Measurements from ENCODE around the gene C16orf74.

Gene C16orf74

GRCh38 chr16:85749771-85750145, 1.1 kb downstream of the C16orf74 start:
- no peak overlapping the region for H3K4me2 ChIP-seq (ENCODE audit: low read depth, low read length)
- TF ChIP-seq EZH2phosphoT487 (IDR thresholded peaks at IDR 0.05; ENCODE audit: low read length) (no peak), CTCF (IDR thresholded peaks at IDR 0.05; ENCODE audit: low read length) (no peak), EZH2 (optimal IDR thresholded peaks at IDR 0.05; ENCODE audit: low read depth, low read length) (no peak)
- H3K4me1 ChIP-seq (ENCODE audit: low read length) = 0 out of 2 replicates have a peak, but pooled peaks cover 4% of the 10 kb centered on the region
- H3K9me2 ChIP-seq (replicated peaks; ENCODE audit: insufficient read depth, low read length) = no peaks in the 10 kb centered on the region
- no peak for DNase-seq
- H3F3A ChIP-seq (ENCODE audit: insufficient read depth, low read length) = no peaks in the 10 kb centered on the region
- H4K20me1 ChIP-seq (ENCODE audit: insufficient read depth, low read length) = no peaks in the 10 kb centered on the region
- H3K9me3 ChIP-seq (replicated peaks; ENCODE audit: insufficient read depth, low read length) = no peaks in the 10 kb centered on the region
- no peak overlapping the region for H3K4me3 ChIP-seq (ENCODE audit: low read length)
- H3K27ac ChIP-seq (ENCODE audit: low read length) = no peak overlapping the region
- no peaks in the 10 kb centered on the region for H3K79me2 ChIP-seq (ENCODE audit: low read length)
- H3K9ac ChIP-seq (ENCODE audit: low read length) = no peak overlapping the region
- H3K27me3 ChIP-seq (replicated peaks; ENCODE audit: insufficient read depth, low read length) = peaks cover 31% of the 10 kb centered on the region
- H3K36me3 ChIP-seq (replicated peaks; ENCODE audit: insufficient read depth, low read length) = no peaks in the 10 kb centered on the region
- no peak overlapping the region for H2AFZ ChIP-seq (ENCODE audit: low read length)

- H3F3A ChIP-seq (ENCODE audit: insufficient read depth, low read length) = no peaks in the 10 kb centered on the region
- H3K79me2 ChIP-seq (ENCODE audit: low read length) = no peaks in the 10 kb centered on the region
- TF ChIP-seq EZH2phosphoT487 (IDR thresholded peaks at IDR 0.05; ENCODE audit: low read length) (no peak), EZH2 (optimal IDR thresholded peaks at IDR 0.05; ENCODE audit: low read depth, low read length) (no peak), CTCF (IDR thresholded peaks at IDR 0.05; ENCODE audit: low read length) (no peak)
- no peak overlapping the region for H3K9ac ChIP-seq (ENCODE audit: low read length)
- H3K27ac ChIP-seq (ENCODE audit: low read length) = no peak overlapping the region
- H3K9me3 ChIP-seq (replicated peaks; ENCODE audit: insufficient read depth, low read length) = no peaks in the 10 kb centered on the region
- H3K27me3 ChIP-seq (replicated peaks; ENCODE audit: insufficient read depth, low read length) = peaks cover 4% of the 10 kb centered on the region; the same call in 1 of the 2 replicates
- H3K36me3 ChIP-seq (replicated peaks; ENCODE audit: insufficient read depth, low read length) = no peaks in the 10 kb centered on the region
- H4K20me1 ChIP-seq (ENCODE audit: insufficient read depth, low read length) = no peaks in the 10 kb centered on the region
- H2AFZ ChIP-seq (ENCODE audit: low read length) = no peak overlapping the region
- H3K4me3 ChIP-seq (ENCODE audit: low read length) = no peak overlapping the region
- 0 out of 2 replicates have a peak, but pooled peaks cover 4% of the 10 kb centered on the region for H3K4me1 ChIP-seq (ENCODE audit: low read length)
- no peak overlapping the region; the same call in 1 of the 2 replicates for H3K4me2 ChIP-seq (ENCODE audit: low read depth, low read length)
- DNase-seq = no peak
- H3K9me2 ChIP-seq (replicated peaks; ENCODE audit: insufficient read depth, low read length) = no peaks in the 10 kb centered on the region
Measured at GRCh38 chr16:85746460-85747215, 4.3 kb downstream of the C16orf74 start.

GRCh38 chr16:85738923-85739715, 11.8 kb downstream of the C16orf74 start:
- Histone ChIP-seq H3K4me2 (ENCODE audit: low read depth, low read length) (no peak overlapping the region), H3K79me2 (ENCODE audit: low read length) (no peaks in the 10 kb centered on the region), H3K4me1 (ENCODE audit: low read length) (no peaks in the 10 kb centered on the region), H3K9me3 (replicated peaks; ENCODE audit: insufficient read depth, low read length) (no peaks in the 10 kb centered on the region), H3K4me3 (ENCODE audit: low read length) (no peak overlapping the region), H3K36me3 (replicated peaks; ENCODE audit: insufficient read depth, low read length) (no peaks in the 10 kb centered on the region), H3K9ac (ENCODE audit: low read length) (no peak overlapping the region), H4K20me1 (ENCODE audit: insufficient read depth, low read length) (no peaks in the 10 kb centered on the region), H2AFZ (ENCODE audit: low read length) (no peak overlapping the region), H3K9me2 (replicated peaks; ENCODE audit: insufficient read depth, low read length) (no peaks in the 10 kb centered on the region), H3K27ac (ENCODE audit: low read length) (no peak overlapping the region), H3K27me3 (replicated peaks; ENCODE audit: insufficient read depth, low read length) (no peaks in the 10 kb centered on the region), H3F3A (ENCODE audit: insufficient read depth, low read length) (no peaks in the 10 kb centered on the region)
- no peak for DNase-seq
- TF ChIP-seq CTCF (IDR thresholded peaks at IDR 0.05; ENCODE audit: low read length) (no peak), EZH2 (optimal IDR thresholded peaks at IDR 0.05; ENCODE audit: low read depth, low read length) (no peak), EZH2phosphoT487 (IDR thresholded peaks at IDR 0.05; ENCODE audit: low read length) (no peak)
